ENCODE measurements around the gene OTOP2.

The OTOP2 gene

DNA sequence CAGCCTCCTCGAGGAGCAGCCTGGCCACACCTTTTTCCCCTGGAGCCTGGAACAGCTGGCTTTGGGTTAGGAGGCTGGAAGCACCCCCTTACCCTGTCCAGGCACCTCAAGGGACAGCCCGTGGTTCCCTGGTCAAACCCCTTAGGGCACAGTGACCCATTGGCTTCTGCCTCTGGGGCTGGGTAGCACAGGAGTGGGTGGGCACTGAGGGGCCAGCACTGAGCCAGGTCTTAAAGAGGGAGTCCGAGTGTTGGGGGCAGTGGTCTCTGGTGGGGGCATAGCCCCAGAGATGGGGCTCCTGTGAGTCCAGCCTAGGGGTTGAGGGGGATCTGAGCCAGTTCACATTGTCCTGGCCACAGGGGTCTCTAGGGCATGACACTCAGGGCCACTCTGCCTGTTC, 27.0 kb downstream of the OTOP2 start:
- Histone ChIP-seq H3K9me3 (ENCODE audit: insufficient read depth, low read length, severe bottlenecking) (no peaks in the 10 kb centered on the region), H3K9ac (ENCODE audit: low read depth, low read length) (no peak overlapping the region), H3K79me2 (ENCODE audit: insufficient read depth, low read length) (no peaks in the 10 kb centered on the region), H3K27ac (ENCODE audit: low read length) (no peak overlapping the region), H3K4me2 (ENCODE audit: insufficient read depth, low read length) (no peak overlapping the region), H3K4me3 (ENCODE audit: low read depth in 1 of 2, low read length in 2 of 2) (no peak overlapping the region), H2AFZ (ENCODE audit: low read depth, low read length) (no peak overlapping the region), H4K20me1 (ENCODE audit: insufficient read depth, low read length) (no peaks in the 10 kb centered on the region), H3K27me3 (ENCODE audit: insufficient read depth, low read length, poor library complexity) (peaks cover 3% of the 10 kb centered on the region), H3K36me3 (ENCODE audit: insufficient read depth, low read length) (no peaks in the 10 kb centered on the region), H3K4me1 (ENCODE audit: insufficient read depth, low read length) (no peaks in the 10 kb centered on the region)
- ATAC-seq (ENCODE audit: insufficient read depth, low read depth) (no peak), DNase-seq (no peak)
- TF ChIP-seq EZH2 (IDR thresholded peaks at IDR 0.05; ENCODE audit: borderline replicate concordance, low read depth, low read length, severe bottlenecking), result no peak
- TF ChIP-seq, protein P1, sequence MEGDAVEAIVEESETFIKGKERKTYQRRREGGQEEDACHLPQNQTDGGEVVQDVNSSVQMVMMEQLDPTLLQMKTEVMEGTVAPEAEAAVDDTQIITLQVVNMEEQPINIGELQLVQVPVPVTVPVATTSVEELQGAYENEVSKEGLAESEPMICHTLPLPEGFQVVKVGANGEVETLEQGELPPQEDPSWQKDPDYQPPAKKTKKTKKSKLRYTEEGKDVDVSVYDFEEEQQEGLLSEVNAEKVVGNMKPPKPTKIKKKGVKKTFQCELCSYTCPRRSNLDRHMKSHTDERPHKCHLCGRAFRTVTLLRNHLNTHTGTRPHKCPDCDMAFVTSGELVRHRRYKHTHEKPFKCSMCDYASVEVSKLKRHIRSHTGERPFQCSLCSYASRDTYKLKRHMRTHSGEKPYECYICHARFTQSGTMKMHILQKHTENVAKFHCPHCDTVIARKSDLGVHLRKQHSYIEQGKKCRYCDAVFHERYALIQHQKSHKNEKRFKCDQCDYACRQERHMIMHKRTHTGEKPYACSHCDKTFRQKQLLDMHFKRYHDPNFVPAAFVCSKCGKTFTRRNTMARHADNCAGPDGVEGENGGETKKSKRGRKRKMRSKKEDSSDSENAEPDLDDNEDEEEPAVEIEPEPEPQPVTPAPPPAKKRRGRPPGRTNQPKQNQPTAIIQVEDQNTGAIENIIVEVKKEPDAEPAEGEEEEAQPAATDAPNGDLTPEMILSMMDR (IDR thresholded peaks at IDR 0.05; ENCODE audit: borderline replicate concordance, extremely low read depth, low read length, poor library complexity, severe bottlenecking), result no peak

DNA sequence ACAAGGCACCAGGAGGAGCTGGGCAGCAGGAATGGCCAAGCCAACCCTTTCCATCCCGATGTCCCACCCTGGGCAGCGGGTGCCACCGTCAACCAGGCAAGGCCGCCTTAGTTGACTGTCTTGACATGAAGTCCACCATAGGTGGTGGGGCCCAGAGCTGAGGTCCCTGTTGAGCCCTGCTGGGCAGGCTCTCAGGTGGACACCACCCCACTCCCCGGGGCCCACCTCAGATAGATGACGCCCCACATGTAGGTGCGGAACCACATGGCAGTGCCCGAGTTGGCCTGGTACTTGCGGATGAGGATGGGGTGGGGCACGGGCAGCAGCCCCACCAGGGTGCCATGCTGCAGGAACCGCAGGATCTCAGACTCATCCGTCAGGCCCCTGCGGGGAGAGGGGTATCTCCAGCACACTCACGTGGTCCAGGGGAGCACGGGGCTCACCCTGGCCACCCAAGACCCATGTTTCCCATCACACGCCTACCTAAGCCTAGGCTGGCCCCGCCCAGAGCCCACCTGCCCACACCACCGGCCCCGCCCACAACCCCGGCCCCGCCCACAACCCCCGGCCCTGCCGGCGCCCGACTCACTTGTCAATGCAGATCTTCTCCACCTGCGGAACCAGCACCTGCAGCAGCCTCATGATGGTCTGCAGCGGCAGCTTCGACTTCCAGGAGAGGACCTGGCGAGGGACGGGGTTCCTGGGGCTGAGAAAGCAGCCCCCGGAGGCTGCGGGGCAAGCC, 27.8 kb downstream of the OTOP2 start:
- Histone ChIP-seq H3K4me3 (ENCODE audit: low read depth in 1 of 2, low read length in 2 of 2) (no peak overlapping the region), H3K27me3 (ENCODE audit: insufficient read depth, low read length, poor library complexity) (peaks cover 3% of the 10 kb centered on the region), H3K79me2 (ENCODE audit: insufficient read depth, low read length) (no peaks in the 10 kb centered on the region), H3K9me3 (ENCODE audit: insufficient read depth, low read length, severe bottlenecking) (no peaks in the 10 kb centered on the region), H3K9ac (ENCODE audit: low read depth, low read length) (no peak overlapping the region), H4K20me1 (ENCODE audit: insufficient read depth, low read length) (no peaks in the 10 kb centered on the region), H3K4me2 (ENCODE audit: insufficient read depth, low read length) (no peak overlapping the region), H2AFZ (ENCODE audit: low read depth, low read length) (no peak overlapping the region), H3K27ac (ENCODE audit: low read length) (no peak overlapping the region), H3K4me1 (ENCODE audit: insufficient read depth, low read length) (no peaks in the 10 kb centered on the region), H3K36me3 (ENCODE audit: insufficient read depth, low read length) (no peaks in the 10 kb centered on the region)
- no peak for DNase-seq
- TF ChIP-seq, protein P1 (IDR thresholded peaks at IDR 0.05; ENCODE audit: borderline replicate concordance, extremely low read depth, low read length, poor library complexity, severe bottlenecking), result no peak
- TF ChIP-seq EZH2 (IDR thresholded peaks at IDR 0.05; ENCODE audit: borderline replicate concordance, low read depth, low read length, severe bottlenecking), result no peak
- no peak for ATAC-seq (ENCODE audit: insufficient read depth, low read depth)

DNA sequence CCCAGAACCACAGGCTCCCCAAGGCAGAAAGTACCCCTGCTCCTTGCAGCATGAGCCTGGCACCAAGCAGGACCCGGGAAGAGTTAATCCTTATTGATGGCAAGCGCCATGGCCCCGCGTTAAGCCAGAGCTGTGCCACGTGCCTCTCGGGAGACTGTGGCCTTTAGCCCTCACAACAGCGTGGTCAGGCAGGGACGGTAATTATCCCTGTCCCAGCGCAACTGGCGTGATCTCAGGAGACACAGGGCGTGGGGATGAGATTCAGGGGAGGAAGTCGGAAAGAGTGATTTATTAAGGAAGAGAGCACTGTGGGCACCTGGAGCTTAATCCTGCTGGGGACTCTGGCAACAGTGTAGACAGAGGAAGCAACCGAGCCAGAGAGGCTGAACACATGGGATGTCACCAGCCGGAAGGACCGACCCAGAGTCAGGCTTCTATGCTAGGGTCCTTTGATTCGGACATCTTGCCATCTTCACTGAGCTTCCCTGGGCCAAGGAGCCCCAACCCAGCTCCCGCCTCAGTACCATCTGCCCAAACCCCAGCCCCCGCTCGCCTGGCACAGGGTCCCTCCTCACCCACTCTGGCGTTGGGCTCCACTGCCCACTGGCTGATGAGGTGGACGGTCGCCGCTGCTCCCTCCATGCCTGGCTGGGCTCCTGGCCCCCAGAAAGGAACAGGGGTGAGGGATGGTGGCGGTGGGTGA, 28.5 kb downstream of the OTOP2 start:
- Histone ChIP-seq H3K4me3 (ENCODE audit: low read depth in 1 of 2, low read length in 2 of 2) (no peak overlapping the region), H3K36me3 (ENCODE audit: insufficient read depth, low read length) (no peaks in the 10 kb centered on the region), H4K20me1 (ENCODE audit: insufficient read depth, low read length) (no peaks in the 10 kb centered on the region), H2AFZ (ENCODE audit: low read depth, low read length) (no peak overlapping the region), H3K27me3 (ENCODE audit: insufficient read depth, low read length, poor library complexity) (no peaks in the 10 kb centered on the region), H3K4me2 (ENCODE audit: insufficient read depth, low read length) (no peak overlapping the region), H3K27ac (ENCODE audit: low read length) (no peak overlapping the region), H3K79me2 (ENCODE audit: insufficient read depth, low read length) (no peaks in the 10 kb centered on the region), H3K9me3 (ENCODE audit: insufficient read depth, low read length, severe bottlenecking) (no peaks in the 10 kb centered on the region), H3K9ac (ENCODE audit: low read depth, low read length) (no peak overlapping the region), H3K4me1 (ENCODE audit: insufficient read depth, low read length) (no peaks in the 10 kb centered on the region)
- no peak for DNase-seq
- no peak for TF ChIP-seq EZH2 (IDR thresholded peaks at IDR 0.05; ENCODE audit: borderline replicate concordance, low read depth, low read length, severe bottlenecking)
- TF ChIP-seq, protein P1 (IDR thresholded peaks at IDR 0.05; ENCODE audit: borderline replicate concordance, extremely low read depth, low read length, poor library complexity, severe bottlenecking), result no peak
- no peak for ATAC-seq (ENCODE audit: insufficient read depth, low read depth)

Data from DND-41 (cell line).